Neural cell (in vitro differentiated cells): ENCODE results near the gene ENOSF1. TPM values are rescaled to one million over a fixed set of nuclear protein-coding genes. Genes with fewer than 3 reads are reported as not detected.

Experiments
- H2AFZ ChIP-seq: fragments of 200-600, 300-800 bp; sonication (generic), shearing (Covaris generic); 2 replicates; pipeline ENCODE4 v1.6.0; 2014; ENCODE audit warnings: low read depth, mild to moderate bottlenecking, antibody characterized with exemption, low read length, moderate library complexity
- H3F3A ChIP-seq: fragments of 200-600 bp; shearing (Covaris generic); 2 replicates; pipeline ENCODE4 v1.6.1; 2016; ENCODE audit warnings: mild to moderate bottlenecking, moderate library complexity, mixed read lengths, antibody characterized with exemption, low read length; ENCODE audit not compliant: insufficient read depth, poor library complexity, severe bottlenecking
- H3K27ac ChIP-seq: fragments of 200-600, 300-800 bp; sonication (generic), shearing (Covaris generic); 2 replicates; pipeline ENCODE4 v1.5.1; 2014; ENCODE audit warnings: mild to moderate bottlenecking, low read length, moderate library complexity
- H3K27me3 ChIP-seq: fragments of 300-800, 200-600 bp; sonication (generic), shearing (Covaris generic); 2 replicates; pipeline ENCODE4 v1.6.0; 2014; ENCODE audit warnings: mild to moderate bottlenecking, low read depth, low read length, moderate library complexity; ENCODE audit not compliant: insufficient read depth
- H3K36me3 ChIP-seq: fragments of 300-800, 200-600 bp; sonication (generic), shearing (Covaris generic); 2 replicates; pipeline ENCODE4 v1.5.1; 2014; ENCODE audit warnings: mild to moderate bottlenecking, antibody characterized with exemption, low read length, moderate library complexity; ENCODE audit not compliant: insufficient read depth
- H3K4me2 ChIP-seq: fragments of 300-800, 200-600 bp; sonication (generic), shearing (Covaris generic); 2 replicates; pipeline ENCODE4 v1.6.0; 2014; ENCODE audit warnings: mild to moderate bottlenecking, low read length
- H3K4me3 ChIP-seq: fragments of 300-800, 200-600 bp; sonication (generic), shearing (Covaris generic); 2 replicates; pipeline ENCODE4 v1.5.1; 2014; ENCODE audit warnings: mild to moderate bottlenecking, low read length, moderate library complexity
- H3K79me2 ChIP-seq: fragments of 200-600 bp; shearing (Covaris generic); replicated peaks from 2 replicates; pipeline ENCODE4 v1.6.0; 2014; ENCODE audit warnings: mild to moderate bottlenecking, low read length, moderate library complexity; ENCODE audit not compliant: insufficient read depth
- H3K9ac ChIP-seq: fragments of 300-800, 200-600 bp; sonication (generic), shearing (Covaris generic); 2 replicates; pipeline ENCODE4 v1.6.1; 2016; ENCODE audit warnings: mild to moderate bottlenecking, low read length, mixed read lengths
- H3K9me2 ChIP-seq: fragments of 200-600 bp; shearing (Covaris generic); 2 replicates; pipeline ENCODE4 v1.6.1; 2016; ENCODE audit warnings: mild to moderate bottlenecking, low read length, mixed read lengths; ENCODE audit not compliant: insufficient read depth
- H3K9me3 ChIP-seq: fragments of 200-600, 300-800 bp; sonication (generic), shearing (Covaris generic); 2 replicates; pipeline ENCODE4 v1.6.1; 2016; ENCODE audit warnings: mild to moderate bottlenecking, mixed run types, low read length, moderate library complexity, mixed read lengths
- H4K20me1 ChIP-seq: fragments of 200-600 bp; shearing (Covaris generic); 2 replicates; pipeline ENCODE4 v1.6.1; 2016; ENCODE audit warnings: mild to moderate bottlenecking, mixed run types; ENCODE audit not compliant: insufficient read depth
- EP300 ChIP-seq: fragments of 450-650 bp; conservative IDR thresholded peaks from 2 replicates; pipeline ENCODE4 v1.6.1; 2014; ENCODE audit warnings: antibody characterized with exemption, mild to moderate bottlenecking, moderate library complexity; ENCODE audit not compliant: poor library complexity, severe bottlenecking
- EZH2 ChIP-seq: fragments of 200-600, 300-800 bp; shearing (Covaris generic), sonication (generic); IDR thresholded peaks from 2 replicates; pipeline ENCODE4 v1.6.1; 2014; ENCODE audit warnings: antibody characterized with exemption, low read length, borderline replicate concordance, mild to moderate bottlenecking; ENCODE audit not compliant: insufficient read depth, poor library complexity, severe bottlenecking
- MXI1 ChIP-seq: fragments of 450-650 bp; conservative IDR thresholded peaks from 2 replicates; pipeline ENCODE4 v1.6.1; 2014; ENCODE audit warnings: antibody characterized with exemption, mild to moderate bottlenecking; ENCODE audit not compliant: poor library complexity, severe bottlenecking
- POLR2AphosphoS5 ChIP-seq: IDR thresholded peaks from 2 replicates; pipeline ENCODE4 v1.6.1; 2012
- RAD21 ChIP-seq: fragments of 450-650 bp; conservative IDR thresholded peaks from 2 replicates; pipeline ENCODE4 v1.6.1; 2014; ENCODE audit warnings: antibody characterized with exemption, mild to moderate bottlenecking, moderate library complexity
- SMC3 ChIP-seq: fragments of 450-650 bp; conservative IDR thresholded peaks from 2 replicates; pipeline ENCODE4 v1.6.1; 2014; ENCODE audit warnings: antibody characterized with exemption, mild to moderate bottlenecking, moderate library complexity; ENCODE audit not compliant: poor library complexity
- TAF1 ChIP-seq: IDR thresholded peaks from 2 replicates; pipeline ENCODE4 v1.6.1; 2012; ENCODE audit warnings: low read depth
- polyA plus RNA-seq: library from polyadenylated mRNA; depleted of rRNA; stranded (reverse); fragments of >200 nt; gene quantifications from 2 replicates; pipeline ENCODE4 v1.2.3, GENCODE V29; 2014
- TF ChIP-seq, protein P1 (sequence below): fragments of 450-650 bp; IDR thresholded peaks from 2 replicates; pipeline ENCODE4 v1.5.1; 2014; ENCODE audit warnings: antibody characterized with exemption, mild to moderate bottlenecking, moderate library complexity; ENCODE audit not compliant: poor library complexity, severe bottlenecking
- TF ChIP-seq, protein P2 (sequence below): IDR thresholded peaks from 2 replicates; pipeline ENCODE4 v1.6.1; 2012; ENCODE audit warnings: borderline replicate concordance

Gene ENOSF1
- polyA plus RNA-seq, 1 donor from 2014 or later, result 9.0 TPM

DNA sequence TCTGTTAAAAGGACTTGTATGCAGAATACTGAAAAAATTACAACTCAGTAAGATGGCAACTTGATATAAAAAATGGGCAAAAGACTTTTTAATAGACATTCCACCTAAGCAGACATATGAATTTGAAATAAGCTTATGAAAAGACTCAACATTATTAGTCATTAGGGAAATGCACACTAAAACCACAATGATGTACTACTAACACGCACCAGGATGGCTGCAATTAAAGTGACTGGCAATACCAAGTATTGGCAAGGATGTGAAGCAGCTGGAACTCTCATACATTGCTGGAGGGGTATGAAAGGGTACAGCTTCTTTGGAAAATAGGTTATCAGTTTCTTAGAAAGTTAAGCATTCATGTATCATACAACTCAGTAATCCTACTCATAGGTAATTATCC lies 3.2 kb upstream of the ENOSF1 start:
- no peak overlapping the region for H2AFZ ChIP-seq
- no peak overlapping the region for H3K4me3 ChIP-seq
- TF ChIP-seq TAF1 (no peak), SMC3 (no peak), RAD21 (no peak), EP300 (no peak), POLR2AphosphoS5 (no peak), EZH2 (no peak)
- TF ChIP-seq, protein P1, sequence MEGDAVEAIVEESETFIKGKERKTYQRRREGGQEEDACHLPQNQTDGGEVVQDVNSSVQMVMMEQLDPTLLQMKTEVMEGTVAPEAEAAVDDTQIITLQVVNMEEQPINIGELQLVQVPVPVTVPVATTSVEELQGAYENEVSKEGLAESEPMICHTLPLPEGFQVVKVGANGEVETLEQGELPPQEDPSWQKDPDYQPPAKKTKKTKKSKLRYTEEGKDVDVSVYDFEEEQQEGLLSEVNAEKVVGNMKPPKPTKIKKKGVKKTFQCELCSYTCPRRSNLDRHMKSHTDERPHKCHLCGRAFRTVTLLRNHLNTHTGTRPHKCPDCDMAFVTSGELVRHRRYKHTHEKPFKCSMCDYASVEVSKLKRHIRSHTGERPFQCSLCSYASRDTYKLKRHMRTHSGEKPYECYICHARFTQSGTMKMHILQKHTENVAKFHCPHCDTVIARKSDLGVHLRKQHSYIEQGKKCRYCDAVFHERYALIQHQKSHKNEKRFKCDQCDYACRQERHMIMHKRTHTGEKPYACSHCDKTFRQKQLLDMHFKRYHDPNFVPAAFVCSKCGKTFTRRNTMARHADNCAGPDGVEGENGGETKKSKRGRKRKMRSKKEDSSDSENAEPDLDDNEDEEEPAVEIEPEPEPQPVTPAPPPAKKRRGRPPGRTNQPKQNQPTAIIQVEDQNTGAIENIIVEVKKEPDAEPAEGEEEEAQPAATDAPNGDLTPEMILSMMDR, result no peak
- no peak overlapping the region for H3K9ac ChIP-seq
- H3F3A ChIP-seq, result no peaks in the 10 kb centered on the region
- no peak overlapping the region for H3K4me2 ChIP-seq
- no peaks in the 10 kb centered on the region for H4K20me1 ChIP-seq
- no peaks in the 10 kb centered on the region for H3K9me2 ChIP-seq
- H3K27ac ChIP-seq, result no peak overlapping the region
- peaks cover 7% of the 10 kb centered on the region for H3K9me3 ChIP-seq
- H3K27me3 ChIP-seq, result peaks cover 8% of the 10 kb centered on the region
- H3K79me2 ChIP-seq, result no peaks in the 10 kb centered on the region
- no peaks in the 10 kb centered on the region for H3K36me3 ChIP-seq

DNA sequence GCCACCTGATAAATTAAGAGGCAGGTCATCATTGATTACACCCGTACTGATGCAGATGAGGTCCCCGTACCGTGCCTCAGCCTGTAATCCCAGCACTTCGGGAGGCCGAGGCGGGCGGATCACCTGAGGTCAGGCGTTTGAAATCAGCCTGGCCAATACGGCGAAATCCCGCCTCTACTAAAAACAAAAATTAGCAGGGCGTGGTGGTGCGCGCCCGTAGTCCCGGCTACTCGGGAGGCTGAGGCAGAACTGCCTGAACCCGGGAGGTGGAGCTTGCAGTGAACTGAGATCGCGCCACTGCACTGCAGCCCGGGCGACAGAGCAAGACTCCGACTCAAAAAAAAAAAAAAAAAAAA lies 683 bp upstream of the ENOSF1 start:
- H3K9me3 ChIP-seq, result peaks cover 7% of the 10 kb centered on the region
- H3K36me3 ChIP-seq, result no peaks in the 10 kb centered on the region
- TF ChIP-seq, protein P2, sequence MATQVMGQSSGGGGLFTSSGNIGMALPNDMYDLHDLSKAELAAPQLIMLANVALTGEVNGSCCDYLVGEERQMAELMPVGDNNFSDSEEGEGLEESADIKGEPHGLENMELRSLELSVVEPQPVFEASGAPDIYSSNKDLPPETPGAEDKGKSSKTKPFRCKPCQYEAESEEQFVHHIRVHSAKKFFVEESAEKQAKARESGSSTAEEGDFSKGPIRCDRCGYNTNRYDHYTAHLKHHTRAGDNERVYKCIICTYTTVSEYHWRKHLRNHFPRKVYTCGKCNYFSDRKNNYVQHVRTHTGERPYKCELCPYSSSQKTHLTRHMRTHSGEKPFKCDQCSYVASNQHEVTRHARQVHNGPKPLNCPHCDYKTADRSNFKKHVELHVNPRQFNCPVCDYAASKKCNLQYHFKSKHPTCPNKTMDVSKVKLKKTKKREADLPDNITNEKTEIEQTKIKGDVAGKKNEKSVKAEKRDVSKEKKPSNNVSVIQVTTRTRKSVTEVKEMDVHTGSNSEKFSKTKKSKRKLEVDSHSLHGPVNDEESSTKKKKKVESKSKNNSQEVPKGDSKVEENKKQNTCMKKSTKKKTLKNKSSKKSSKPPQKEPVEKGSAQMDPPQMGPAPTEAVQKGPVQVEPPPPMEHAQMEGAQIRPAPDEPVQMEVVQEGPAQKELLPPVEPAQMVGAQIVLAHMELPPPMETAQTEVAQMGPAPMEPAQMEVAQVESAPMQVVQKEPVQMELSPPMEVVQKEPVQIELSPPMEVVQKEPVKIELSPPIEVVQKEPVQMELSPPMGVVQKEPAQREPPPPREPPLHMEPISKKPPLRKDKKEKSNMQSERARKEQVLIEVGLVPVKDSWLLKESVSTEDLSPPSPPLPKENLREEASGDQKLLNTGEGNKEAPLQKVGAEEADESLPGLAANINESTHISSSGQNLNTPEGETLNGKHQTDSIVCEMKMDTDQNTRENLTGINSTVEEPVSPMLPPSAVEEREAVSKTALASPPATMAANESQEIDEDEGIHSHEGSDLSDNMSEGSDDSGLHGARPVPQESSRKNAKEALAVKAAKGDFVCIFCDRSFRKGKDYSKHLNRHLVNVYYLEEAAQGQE, result no peak
- TF ChIP-seq RAD21, result no peak
- H3K4me2 ChIP-seq, result no peak overlapping the region
- H3K9ac ChIP-seq, result no peak overlapping the region
- H3K79me2 ChIP-seq, result no peaks in the 10 kb centered on the region
- no peaks in the 10 kb centered on the region for H4K20me1 ChIP-seq
- H3F3A ChIP-seq, result no peaks in the 10 kb centered on the region
- H3K27me3 ChIP-seq, result peaks cover 8% of the 10 kb centered on the region
- no peak overlapping the region for H2AFZ ChIP-seq
- H3K4me3 ChIP-seq, result peak overlapping the region; percentile 66
- no peak overlapping the region for H3K27ac ChIP-seq
- H3K9me2 ChIP-seq, result no peaks in the 10 kb centered on the region

DNA sequence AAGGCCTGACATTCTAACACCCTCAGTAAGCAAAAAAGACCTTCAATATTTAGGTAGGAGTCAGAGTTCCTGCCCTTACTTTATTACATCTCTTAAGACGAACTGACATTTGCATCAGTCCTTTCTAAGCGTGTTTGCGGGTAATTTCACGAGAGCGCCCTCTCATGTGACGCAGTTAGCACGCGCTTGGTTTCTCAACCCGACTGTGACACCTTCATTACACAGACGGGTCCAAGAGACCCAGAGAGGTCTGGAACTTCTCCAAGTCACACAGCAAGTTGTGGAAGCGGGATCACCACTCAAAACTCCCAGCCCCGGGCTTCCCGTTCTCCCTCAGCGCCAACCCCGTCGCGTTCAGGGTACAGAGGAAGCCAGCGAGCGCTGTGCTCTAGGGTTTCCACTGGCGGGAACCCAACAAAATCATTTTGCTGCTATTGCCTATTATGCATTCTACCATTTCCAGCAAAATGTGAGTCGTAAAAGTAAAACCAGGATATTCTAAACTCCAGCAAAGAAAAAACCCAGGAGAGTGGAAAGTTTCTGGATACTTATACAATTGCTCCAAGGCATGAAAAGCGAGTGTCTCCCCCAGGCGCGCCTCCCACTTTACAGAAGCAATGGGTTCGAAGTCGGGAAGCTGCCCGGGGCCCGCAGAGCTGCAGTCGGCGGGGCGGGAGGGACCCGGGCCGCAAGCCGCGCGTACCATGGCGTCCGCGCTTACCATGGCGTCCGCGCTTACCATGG lies 601 bp downstream of the ENOSF1 start:
- Histone ChIP-seq H2AFZ (peak overlapping the region; percentile 40), H3K9me3 (peaks cover 7% of the 10 kb centered on the region), H3K4me3 (peak overlapping the region; percentile 66), H3K9ac (peak overlapping the region; percentile 16), H3K36me3 (no peaks in the 10 kb centered on the region), H3K79me2 (no peaks in the 10 kb centered on the region), H3K4me2 (peak overlapping the region; percentile 32), H3F3A (no peaks in the 10 kb centered on the region), H3K27me3 (peaks cover 8% of the 10 kb centered on the region), H3K9me2 (no peaks in the 10 kb centered on the region), H4K20me1 (no peaks in the 10 kb centered on the region), H3K27ac (no peak overlapping the region)
- TF ChIP-seq, protein P2, result no peak
- TF ChIP-seq EP300 (no peak), MXI1 (no peak), EZH2 (no peak), POLR2AphosphoS5 (no peak)
